AG04450 (cell line): ENCODE data around the gene RFC5. TPM values are rescaled to one million over a fixed set of nuclear protein-coding genes. Genes with fewer than 3 reads are reported as not detected.
A peak's percentile ranks its signal among the peaks of the same experiment; 100 is the strongest.

ENCODE experiments used
- CTCF ChIA-PET: fragments of 300-600, 350-600 bp; formaldehyde crosslinking; extraction: SDS; loops from one replicate; lab custom pipeline; 2022; ENCODE audit warnings: antibody characterized with exemption, inconsistent platforms; lab: Charles Lee
- POLR2A ChIA-PET: fragments of 350-600 bp; formaldehyde crosslinking; extraction: SDS; loops from one replicate; lab custom pipeline; 2021; ENCODE audit warnings: antibody characterized with exemption, inconsistent platforms; lab: Yijun Ruan, JAX
- DNase-seq: peaks from one replicate; pipeline ENCODE4 v3.0.0-alpha.2; 2011; ENCODE audit warnings: low read depth, low spot score
- H3K27ac ChIP-seq: one replicate; pipeline ENCODE4 v1.5.1; 2012; ENCODE audit warnings: low read depth, low read length, control low read depth
- H3K27me3 ChIP-seq: one replicate; pipeline ENCODE4 v1.6.0; 2012; ENCODE audit warnings: low read length; ENCODE audit not compliant: control insufficient read depth, insufficient read depth
- H3K4me3 ChIP-seq: 2 replicates; pipeline ENCODE4 v1.5.1; 2011; ENCODE audit warnings: mild to moderate bottlenecking, low read depth, low read length, control low read depth
- H3K9me3 ChIP-seq: 2 replicates; pipeline ENCODE4 v1.5.1; 2012; ENCODE audit warnings: low read length; ENCODE audit not compliant: control insufficient read depth, insufficient read depth
- CTCF ChIP-seq: IDR thresholded peaks from 2 replicates; pipeline ENCODE4 v1.5.1; 2011; ENCODE audit warnings: low read depth, low read length, control low read depth, inconsistent platforms
- polyA plus RNA-seq: library from polyadenylated mRNA; depleted of rRNA; stranded (reverse); fragments of >200 nt; gene quantifications from 2 replicates; pipeline ENCODE4 v1.2.3, GENCODE V29; 2011

The RFC5 gene
- polyA plus RNA-seq, 1 experiment, result 10.4 TPM

GRCh38 chr12:118061011-118061872, 44.7 kb downstream of the RFC5 start, which contains the start of gene WSB2:
TSS of gene WSB2 (minus strand) at chr12:118061179. CDS start at chr12:118061048, 131 bp downstream.
- ChIA-PET POLR2A (interaction anchor here (0.6 to 1.2 kb wide), 6 partner anchors 10 to 75 kb away, joined by 3 to 6 read pairs (median 5); partner anchors contain the start of gene PEBP1), CTCF (interaction anchor here (1.5 kb wide), 1 partner anchor 60 kb away, joined by 3 read pairs; no protein-coding TSS in a partner anchor)
- Histone ChIP-seq H3K27ac (peak within 1 kb of the TSS; percentile 93), H3K27me3 (no peaks in the 10 kb centered on the region), H3K4me3 (peak within 1 kb of the TSS; percentile 69), H3K9me3 (no peaks in the 10 kb centered on the region)
- no peak for TF ChIP-seq CTCF
- DNase-seq, result no peak

- H3K27ac ChIP-seq, result peak overlapping the region; percentile 86
- no peak for TF ChIP-seq CTCF
- CTCF ChIA-PET, result interaction anchor here (1.5 kb wide), 1 partner anchor 59 kb away, joined by 3 read pairs; no protein-coding TSS in a partner anchor
- no peak for DNase-seq
- H3K27me3 ChIP-seq, result no peaks in the 10 kb centered on the region
- H3K4me3 ChIP-seq, result peak overlapping the region; percentile 69
- H3K9me3 ChIP-seq, result no peaks in the 10 kb centered on the region
- POLR2A ChIA-PET, result interaction anchor here (0.6 to 1.2 kb wide), 3 partner anchors 13 to 74 kb away, joined by 3 to 6 read pairs (median 3); partner anchors contain the start of genes PEBP1 and VSIG10
Observed at GRCh38 chr12:118061873-118062843, 45.7 kb downstream of the RFC5 start.

GRCh38 chr12:118063576-118064391, 47.3 kb downstream of the RFC5 start:
- ChIA-PET CTCF (interaction anchor here (0.6 to 1.7 kb wide), 11 partner anchors 9 to 1132 kb away, joined by 3 to 7 read pairs (median 5); no protein-coding TSS in a partner anchor), POLR2A (interaction anchor here (0.6 to 0.7 kb wide), 2 partner anchors 20 to 238 kb away, joined by 3 read pairs; no protein-coding TSS in a partner anchor)
- TF ChIP-seq CTCF, result no peak
- H3K4me3 ChIP-seq, result no peak overlapping the region
- no peaks in the 10 kb centered on the region for H3K9me3 ChIP-seq
- DNase-seq, result no peak
- no peaks in the 10 kb centered on the region for H3K27me3 ChIP-seq
- no peak overlapping the region for H3K27ac ChIP-seq

- POLR2A ChIA-PET, result no interaction called here
Observed at GRCh38 chr12:118064608-118065007, 48.1 kb downstream of the RFC5 start.

More at GRCh38 chr12:118064608-118065007, 48.1 kb downstream of the RFC5 start:
- Histone ChIP-seq H3K9me3 (no peaks in the 10 kb centered on the region), H3K27ac (no peak overlapping the region), H3K27me3 (no peaks in the 10 kb centered on the region), H3K4me3 (no peak overlapping the region)
- no peak for DNase-seq
- TF ChIP-seq CTCF, result peak; percentile 37
- CTCF ChIA-PET, result interaction anchor here (0.9 to 2.1 kb wide), 5 partner anchors 9 to 311 kb away, joined by 3 to 7 read pairs (median 6); no protein-coding TSS in a partner anchor
